ENCODE results near the gene BTAF1.

- TF ChIP-seq, protein P1, sequence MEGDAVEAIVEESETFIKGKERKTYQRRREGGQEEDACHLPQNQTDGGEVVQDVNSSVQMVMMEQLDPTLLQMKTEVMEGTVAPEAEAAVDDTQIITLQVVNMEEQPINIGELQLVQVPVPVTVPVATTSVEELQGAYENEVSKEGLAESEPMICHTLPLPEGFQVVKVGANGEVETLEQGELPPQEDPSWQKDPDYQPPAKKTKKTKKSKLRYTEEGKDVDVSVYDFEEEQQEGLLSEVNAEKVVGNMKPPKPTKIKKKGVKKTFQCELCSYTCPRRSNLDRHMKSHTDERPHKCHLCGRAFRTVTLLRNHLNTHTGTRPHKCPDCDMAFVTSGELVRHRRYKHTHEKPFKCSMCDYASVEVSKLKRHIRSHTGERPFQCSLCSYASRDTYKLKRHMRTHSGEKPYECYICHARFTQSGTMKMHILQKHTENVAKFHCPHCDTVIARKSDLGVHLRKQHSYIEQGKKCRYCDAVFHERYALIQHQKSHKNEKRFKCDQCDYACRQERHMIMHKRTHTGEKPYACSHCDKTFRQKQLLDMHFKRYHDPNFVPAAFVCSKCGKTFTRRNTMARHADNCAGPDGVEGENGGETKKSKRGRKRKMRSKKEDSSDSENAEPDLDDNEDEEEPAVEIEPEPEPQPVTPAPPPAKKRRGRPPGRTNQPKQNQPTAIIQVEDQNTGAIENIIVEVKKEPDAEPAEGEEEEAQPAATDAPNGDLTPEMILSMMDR (IDR thresholded peaks at IDR 0.05; ENCODE audit: borderline replicate concordance, extremely low read depth, low read length, poor library complexity, severe bottlenecking): no peak
- TF ChIP-seq EZH2 (IDR thresholded peaks at IDR 0.05; ENCODE audit: borderline replicate concordance, low read depth, low read length, severe bottlenecking): no peak
These were observed 847 bp downstream of the BTAF1 start for GRCh38 chr10:91924212-91925021.
